Nephron progenitor cell (in vitro differentiated cells): Measurements from ENCODE around the gene APOL4.

ENCODE experiments used
- DNase-seq: peaks from one replicate; pipeline ENCODE4 v3.0.0; 2021
- H3K27ac Mint-ChIP-seq: 2 replicates; pipeline ENCODE4 v1.8.0; 2021; ENCODE audit warnings: mild to moderate bottlenecking, moderate library complexity, mixed read lengths
- H3K27me3 Mint-ChIP-seq: 2 replicates; pipeline ENCODE4 v1.8.0; 2021; ENCODE audit warnings: mild to moderate bottlenecking, low read depth, mixed read lengths; ENCODE audit not compliant: poor library complexity
- H3K36me3 Mint-ChIP-seq: 2 replicates; pipeline ENCODE4 v1.8.0; 2021; ENCODE audit warnings: low read depth, mixed read lengths
- H3K4me1 Mint-ChIP-seq: 2 replicates; pipeline ENCODE4 v1.8.0; 2021; ENCODE audit warnings: mixed read lengths
- H3K4me3 Mint-ChIP-seq: 2 replicates; pipeline ENCODE4 v1.8.0; 2021; ENCODE audit warnings: mild to moderate bottlenecking, moderate library complexity, mixed read lengths
- H3K9me3 Mint-ChIP-seq: 2 replicates; pipeline ENCODE4 v1.8.0; 2021; ENCODE audit warnings: mild to moderate bottlenecking, moderate library complexity, mixed read lengths
- CTCF ChIP-seq: fragments of 200-600 bp; sonication (generic); IDR thresholded peaks from 2 replicates; pipeline ENCODE4 v1.5.0; 2021; ENCODE audit warnings: antibody characterized with exemption

APOL4 gene

GRCh38 chr22:36221799-36222751 is 20.5 kb upstream of the APOL4 start:
- H3K27me3 Mint-ChIP-seq = peaks cover 20% of the 10 kb centered on the region
- H3K36me3 Mint-ChIP-seq = no peaks in the 10 kb centered on the region
- peaks cover 24% of the 10 kb centered on the region for H3K4me1 Mint-ChIP-seq
- no peak overlapping the region for H3K27ac Mint-ChIP-seq
- H3K4me3 Mint-ChIP-seq = peak overlapping the region; percentile 7
- peak; percentile 60 for DNase-seq
- peaks cover 7% of the 10 kb centered on the region for H3K9me3 Mint-ChIP-seq
- TF ChIP-seq CTCF = peak; percentile 49

GRCh38 chr22:36220451-36220921 is 18.9 kb upstream of the APOL4 start:
- Mint-ChIP-seq H3K4me3 (no peak overlapping the region), H3K36me3 (no peaks in the 10 kb centered on the region), H3K9me3 (peaks cover 7% of the 10 kb centered on the region), H3K27ac (no peak overlapping the region), H3K4me1 (peaks cover 30% of the 10 kb centered on the region), H3K27me3 (peaks cover 17% of the 10 kb centered on the region)
- no peak for TF ChIP-seq CTCF
- DNase-seq = no peak

- Mint-ChIP-seq H3K4me1 (peaks cover 46% of the 10 kb centered on the region), H3K4me3 (no peak overlapping the region), H3K9me3 (peaks cover 7% of the 10 kb centered on the region), H3K27ac (no peak overlapping the region), H3K36me3 (no peaks in the 10 kb centered on the region), H3K27me3 (peaks cover 17% of the 10 kb centered on the region)
- no peak for TF ChIP-seq CTCF
- no peak for DNase-seq
These were observed 17.1 kb upstream of the APOL4 start for GRCh38 chr22:36218648-36219193.

- Mint-ChIP-seq H3K27ac (no peak overlapping the region), H3K27me3 (peaks cover 24% of the 10 kb centered on the region), H3K9me3 (peaks cover 13% of the 10 kb centered on the region), H3K36me3 (no peaks in the 10 kb centered on the region), H3K4me3 (no peak overlapping the region), H3K4me1 (peaks cover 32% of the 10 kb centered on the region)
- no peak for DNase-seq
- no peak for TF ChIP-seq CTCF
These were observed 14.4 kb upstream of the APOL4 start for GRCh38 chr22:36215981-36216380.

GRCh38 chr22:36213586-36213985 is 12.0 kb upstream of the APOL4 start:
- no peak for DNase-seq
- Mint-ChIP-seq H3K36me3 (no peaks in the 10 kb centered on the region), H3K27me3 (peaks cover 28% of the 10 kb centered on the region), H3K9me3 (peaks cover 29% of the 10 kb centered on the region), H3K4me1 (peaks cover 22% of the 10 kb centered on the region), H3K27ac (no peak overlapping the region), H3K4me3 (no peak overlapping the region)
- no peak for TF ChIP-seq CTCF
